Endothelial cell of umbilical vein (primary cell): Measurements from ENCODE around the gene EDAR. TPM values are rescaled to one million over a fixed set of nuclear protein-coding genes. Genes with fewer than 3 reads are reported as not detected.

Experiments used
- BruUV-seq: library from RNA; stranded (reverse); fragments of 400-500 nt; replicated peaks from 2 replicates; lab custom pipeline; 2021; lab: Mats Ljungman, UMichigan
- CTCF ChIA-PET: fragments of 300-600, 350-600 bp; sonication (Branson Sonifier 250); formaldehyde crosslinking; loops from one replicate; lab custom pipeline; 2021; ENCODE audit warnings: antibody characterized with exemption, inconsistent platforms; lab: Charles Lee
- POLR2A ChIA-PET: fragments of 300-600, 350-600 bp; sonication (Branson Sonifier 250); formaldehyde crosslinking; loops from one replicate; lab custom pipeline; 2021; ENCODE audit warnings: antibody characterized with exemption, inconsistent platforms; lab: Charles Lee
- DNase-seq: peaks from one replicate; pipeline ENCODE4 v3.0.0-alpha.2; 2011; ENCODE audit warnings: low read depth, low spot score
- FAIRE-seq: peaks from 2 replicates; lab custom pipeline; 2011; peaks lifted over from hg19 to GRCh38; lab: Jason Lieb, UNC
- H2AFZ ChIP-seq: 2 replicates; pipeline ENCODE4 v1.6.0; 2012; ENCODE audit warnings: low read depth, low read length, control low read depth, inconsistent platforms
- H3K27ac ChIP-seq: 2 replicates; pipeline ENCODE4 v1.5.1; 2011; ENCODE audit warnings: low read depth, mild to moderate bottlenecking, control low read depth, low read length, moderate library complexity; ENCODE audit not compliant: insufficient read depth
- H3K27me3 ChIP-seq, 2 experiments: 2 replicates each; pipeline versions ENCODE4 v1.6.0 to v1.6.1; 2011; ENCODE audit warnings: low read length in 2 of 2, mixed read lengths in 1 of 2; ENCODE audit not compliant: control insufficient read depth in 2 of 2, insufficient read depth in 2 of 2
- H3K36me3 ChIP-seq, 2 experiments: 2 replicates in 1 of 2; 3 replicates in 1 of 2; pipeline ENCODE4 v1.5.1; 2011; ENCODE audit warnings: low read length in 2 of 2, mild to moderate bottlenecking in 1 of 2, moderate library complexity in 1 of 2; ENCODE audit not compliant: control insufficient read depth in 2 of 2, insufficient read depth in 2 of 2; ENCODE audit errors: extremely low read depth in 1 of 2
- H3K4me1 ChIP-seq: 3 replicates; pipeline ENCODE4 v1.5.1; 2011; ENCODE audit warnings: mild to moderate bottlenecking, low read length; ENCODE audit not compliant: control insufficient read depth, insufficient read depth; ENCODE audit errors: extremely low read depth
- H3K4me2 ChIP-seq: 2 replicates; pipeline ENCODE4 v1.6.1; 2011; ENCODE audit warnings: low read length, control low read depth, mixed read lengths; ENCODE audit not compliant: insufficient read depth
- H3K4me3 ChIP-seq, 3 experiments: fragments of 200-600 bp in 1 of 3; sonication (generic), shearing (Covaris generic) in 1 of 3; replicated peaks in 1 of 3; 2 replicates each; pipeline ENCODE4 v1.5.1; 2011 to 2016; ENCODE audit warnings: control low read depth in 3 of 3, low read length in 3 of 3, mild to moderate bottlenecking in 2 of 3, inconsistent platforms in 1 of 3, low read depth in 1 of 3, moderate library complexity in 1 of 3; ENCODE audit not compliant: insufficient read depth in 1 of 3
- H3K79me2 ChIP-seq: 2 replicates; pipeline ENCODE4 v1.6.0; 2012; ENCODE audit warnings: low read length, inconsistent platforms; ENCODE audit not compliant: control insufficient read depth, insufficient read depth
- H3K9ac ChIP-seq: replicated peaks from 2 replicates; pipeline ENCODE3; 2011; ENCODE audit warnings: low read length, control low read depth; ENCODE audit not compliant: insufficient read depth; ENCODE audit errors: extremely low read depth
- H3K9me1 ChIP-seq: replicated peaks from 3 replicates; pipeline ENCODE4 v1.6.0; 2011; ENCODE audit warnings: mild to moderate bottlenecking, low read length; ENCODE audit not compliant: control insufficient read depth, insufficient read depth; ENCODE audit errors: extremely low read depth
- H3K9me3 ChIP-seq: replicated peaks from 2 replicates; pipeline ENCODE4 v1.5.1; 2012; ENCODE audit warnings: low read length, inconsistent platforms; ENCODE audit not compliant: control insufficient read depth, insufficient read depth
- H4K20me1 ChIP-seq: replicated peaks from 2 replicates; pipeline ENCODE3; 2011; ENCODE audit warnings: mild to moderate bottlenecking, low read length; ENCODE audit not compliant: control insufficient read depth, insufficient read depth; ENCODE audit errors: extremely low read depth
- CTCF ChIP-seq, 2 donors: IDR thresholded peaks; 1 replicate in 1 of 2; 2 replicates in 1 of 2; pipeline ENCODE4 v1.5.1; 2011; ENCODE audit warnings: low read length in 2 of 2, mild to moderate bottlenecking in 2 of 2, moderate library complexity in 2 of 2, control low read depth in 1 of 2, inconsistent platforms in 1 of 2, low read depth in 1 of 2; ENCODE audit not compliant: insufficient read depth in 1 of 2; ENCODE audit errors: extremely low read depth in 1 of 2
- EZH2 ChIP-seq: IDR thresholded peaks from 2 replicates; pipeline ENCODE4 v1.6.1; 2012; ENCODE audit warnings: borderline replicate concordance, low read depth, mild to moderate bottlenecking, moderate library complexity, low read length, inconsistent platforms; ENCODE audit not compliant: severe bottlenecking
- FOS ChIP-seq: IDR thresholded peaks from 2 replicates; pipeline ENCODE4 v1.6.1; 2011; ENCODE audit warnings: mild to moderate bottlenecking, low read length, moderate library complexity, borderline replicate concordance; ENCODE audit not compliant: insufficient read depth
- GATA2 ChIP-seq: IDR thresholded peaks from 2 replicates; pipeline ENCODE4 v1.7.0; 2011; ENCODE audit warnings: low read depth, mild to moderate bottlenecking, moderate library complexity, mixed read lengths, low read length; ENCODE audit not compliant: insufficient read length, insufficient read depth
- JUN ChIP-seq: IDR thresholded peaks from 2 replicates; pipeline ENCODE4 v1.6.1; 2011; ENCODE audit warnings: borderline replicate concordance, low read depth; ENCODE audit not compliant: insufficient read length, insufficient read depth
- MAX ChIP-seq: IDR thresholded peaks from 2 replicates; pipeline ENCODE4 v1.6.1; 2011; ENCODE audit not compliant: insufficient read depth, insufficient read length
- MYC ChIP-seq: IDR thresholded peaks from one replicate; pipeline ENCODE4 v1.6.1; 2011; ENCODE audit warnings: mild to moderate bottlenecking, low read depth, low read length
- POLR2A ChIP-seq: IDR thresholded peaks from 2 replicates; pipeline ENCODE4 v1.6.1; 2012; ENCODE audit warnings: low read depth, mild to moderate bottlenecking, control low read depth, low read length
- POLR2AphosphoS5 ChIP-seq: IDR thresholded peaks from 2 replicates; pipeline ENCODE4 v1.6.1; 2012; ENCODE audit warnings: low read depth, mild to moderate bottlenecking, control low read depth, low read length, moderate library complexity; ENCODE audit not compliant: insufficient read depth
- dilution Hi-C: fragments of 300-500 bp; cut with MboI; formaldehyde crosslinking; loops from one replicate; pipeline ENCODE4 v1.15.0; 2019; ENCODE audit warnings: low sequenced_read_pairs; ENCODE audit not compliant: extremely low pct_ligation_motif_present
- intact Hi-C: fragments of 100-400 bp; cut with micrococcal nuclease; formaldehyde crosslinking; loops from one replicate; pipeline ENCODE4 v1.10.0; 2022
- polyA plus RNA-seq, 4 experiments: library from polyadenylated mRNA; depleted of rRNA in 3 of 4; stranded (reverse) in 3 of 4; unstranded in 1 of 4; fragments of >200 nt; gene quantifications; 2 replicates each; pipeline versions ENCODE4 v1.2.1 to v1.2.3, GENCODE V29; 2011 to 2012; ENCODE audit warnings: missing spikeins in 1 of 4
- total RNA-seq: library from RNA; stranded (reverse); gene quantifications from 2 replicates; pipeline ENCODE4 v1.2.3, GENCODE V29; 2021

The EDAR gene
- total and polyA plus RNA-seq, 2 donors (not counting 3 experiments of a cell fraction or from before 2014, with no cell fraction given), result not detected

GRCh38 chr2:108968619-108969018 lies 20.4 kb downstream of the EDAR start:
- no TSS peak for BruUV-seq
- H2AFZ ChIP-seq, result no peak overlapping the region
- no peak for TF ChIP-seq POLR2A
- no peak for TF ChIP-seq GATA2
- no peak for TF ChIP-seq MAX
- no peak for TF ChIP-seq EZH2
- no peak overlapping the region for H3K4me3 ChIP-seq
- no peak for FAIRE-seq
- no peak overlapping the region for H3K27ac ChIP-seq
- POLR2A ChIA-PET, result no interaction called here
- peaks cover 7% of the 10 kb centered on the region in 2 experiments for H3K27me3 ChIP-seq
- H3K79me2 ChIP-seq, result no peaks in the 10 kb centered on the region
- CTCF ChIA-PET, result interaction anchor here (0.9 to 1.3 kb wide), 4 partner anchors 10 to 40 kb away, joined by 3 to 4 read pairs (median 3); no protein-coding TSS in a partner anchor
- intact Hi-C loops, result no loop called here
- H3K9me1 ChIP-seq, result no peaks in the 10 kb centered on the region
- dilution Hi-C loops, result no loop called here
- H3K9me3 ChIP-seq, result no peaks in the 10 kb centered on the region
- H4K20me1 ChIP-seq, result no peaks in the 10 kb centered on the region
- no peak overlapping the region for H3K4me2 ChIP-seq
- H3K36me3 ChIP-seq, result no peaks in the 10 kb centered on the region
- H3K9ac ChIP-seq, result no peak overlapping the region
- H3K4me1 ChIP-seq, result no peaks in the 10 kb centered on the region
- no peak for DNase-seq

- intact Hi-C loops, result no loop called here
- H3K27me3 ChIP-seq, result peaks cover 7% of the 10 kb centered on the region in 2 experiments
- POLR2A ChIA-PET, result no interaction called here
These were observed 21.3 kb downstream of the EDAR start for GRCh38 chr2:108967757-108968156.

More at GRCh38 chr2:108967757-108968156, 21.3 kb downstream of the EDAR start:
- H3K4me3 ChIP-seq, result no peak overlapping the region
- no peak overlapping the region for H3K27ac ChIP-seq
- DNase-seq (no peak), FAIRE-seq (no peak)
- H3K4me2 ChIP-seq, result no peak overlapping the region
- no peaks in the 10 kb centered on the region for H3K79me2 ChIP-seq
- H3K9me3 ChIP-seq, result no peaks in the 10 kb centered on the region
- H4K20me1 ChIP-seq, result no peaks in the 10 kb centered on the region
- dilution Hi-C loops, result no loop called here
- no peak overlapping the region for H2AFZ ChIP-seq
- BruUV-seq, result no TSS peak
- TF ChIP-seq JUN (no peak), MAX (no peak), FOS (no peak), CTCF (IDR thresholded peaks at IDR 0.05; ENCODE audit: extremely low read depth in 1 of 2, insufficient read depth in 1 of 2, low read depth in 1 of 2, low read length in 2 of 2) (no peak), POLR2AphosphoS5 (no peak), MYC (no peak), POLR2A (no peak), EZH2 (no peak), GATA2 (no peak)
- H3K9ac ChIP-seq, result no peak overlapping the region
- no peaks in the 10 kb centered on the region for H3K36me3 ChIP-seq
- CTCF ChIA-PET, result interaction anchor here (1.2 to 1.3 kb wide), 2 partner anchors 11 to 18 kb away, joined by 3 read pairs; no protein-coding TSS in a partner anchor
- H3K4me1 ChIP-seq, result no peaks in the 10 kb centered on the region
- H3K9me1 ChIP-seq, result no peaks in the 10 kb centered on the region
